ENCODE results near the gene IPO9.

IPO9 gene

DNA sequence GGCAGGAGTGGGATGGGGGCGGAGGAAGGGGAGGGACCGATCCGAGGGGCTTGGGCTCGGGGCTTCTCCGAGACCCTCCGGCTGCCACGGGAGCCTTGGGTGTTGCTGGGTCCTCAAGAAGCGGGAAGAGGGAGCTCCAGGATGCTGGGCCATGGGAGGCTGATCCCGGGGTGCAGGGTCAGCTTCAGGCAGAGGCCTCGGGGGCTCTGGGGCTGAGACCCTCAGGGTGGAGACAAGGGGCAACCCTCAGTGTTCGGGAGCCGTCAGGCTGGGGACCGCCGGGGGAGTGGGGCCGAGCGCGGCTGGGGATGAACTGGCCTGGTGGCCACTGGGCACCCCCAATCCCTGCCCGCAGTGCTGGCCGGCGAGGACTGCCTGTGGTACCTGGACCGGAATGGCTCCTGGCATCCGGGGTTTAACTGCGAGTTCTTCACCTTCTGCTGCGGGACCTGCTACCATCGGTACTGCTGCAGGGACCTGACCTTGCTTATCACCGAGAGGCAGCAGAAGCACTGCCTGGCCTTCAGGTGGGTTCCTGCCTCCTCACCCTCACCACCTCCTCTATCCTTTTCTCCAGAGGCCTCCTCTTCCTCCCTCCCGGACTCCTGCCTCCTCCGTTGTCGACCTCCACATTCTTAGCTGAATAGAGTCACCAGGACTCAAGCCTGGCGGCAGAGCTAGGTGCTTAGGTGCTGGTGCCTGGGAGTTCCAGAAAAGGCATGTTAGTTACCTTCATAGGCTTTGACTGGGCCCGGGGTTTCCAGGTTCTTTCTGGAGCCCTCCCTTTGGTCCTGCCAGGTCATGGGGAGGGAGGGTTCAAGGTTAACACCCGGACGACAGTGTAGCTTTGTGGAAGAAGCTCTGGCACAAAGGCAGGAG lies 60.4 kb downstream of the IPO9 start:
- DNase-seq (ENCODE audit: extremely low read depth, low read depth), result no peak
- TF ChIP-seq, protein P1, sequence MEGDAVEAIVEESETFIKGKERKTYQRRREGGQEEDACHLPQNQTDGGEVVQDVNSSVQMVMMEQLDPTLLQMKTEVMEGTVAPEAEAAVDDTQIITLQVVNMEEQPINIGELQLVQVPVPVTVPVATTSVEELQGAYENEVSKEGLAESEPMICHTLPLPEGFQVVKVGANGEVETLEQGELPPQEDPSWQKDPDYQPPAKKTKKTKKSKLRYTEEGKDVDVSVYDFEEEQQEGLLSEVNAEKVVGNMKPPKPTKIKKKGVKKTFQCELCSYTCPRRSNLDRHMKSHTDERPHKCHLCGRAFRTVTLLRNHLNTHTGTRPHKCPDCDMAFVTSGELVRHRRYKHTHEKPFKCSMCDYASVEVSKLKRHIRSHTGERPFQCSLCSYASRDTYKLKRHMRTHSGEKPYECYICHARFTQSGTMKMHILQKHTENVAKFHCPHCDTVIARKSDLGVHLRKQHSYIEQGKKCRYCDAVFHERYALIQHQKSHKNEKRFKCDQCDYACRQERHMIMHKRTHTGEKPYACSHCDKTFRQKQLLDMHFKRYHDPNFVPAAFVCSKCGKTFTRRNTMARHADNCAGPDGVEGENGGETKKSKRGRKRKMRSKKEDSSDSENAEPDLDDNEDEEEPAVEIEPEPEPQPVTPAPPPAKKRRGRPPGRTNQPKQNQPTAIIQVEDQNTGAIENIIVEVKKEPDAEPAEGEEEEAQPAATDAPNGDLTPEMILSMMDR (IDR thresholded peaks at IDR 0.05; ENCODE audit: low read depth, low read length, missing control alignments), result no peak
- H3K4me3 ChIP-seq (replicated peaks; ENCODE audit: low read depth, low read length), result peak overlapping the region; percentile 54

DNA sequence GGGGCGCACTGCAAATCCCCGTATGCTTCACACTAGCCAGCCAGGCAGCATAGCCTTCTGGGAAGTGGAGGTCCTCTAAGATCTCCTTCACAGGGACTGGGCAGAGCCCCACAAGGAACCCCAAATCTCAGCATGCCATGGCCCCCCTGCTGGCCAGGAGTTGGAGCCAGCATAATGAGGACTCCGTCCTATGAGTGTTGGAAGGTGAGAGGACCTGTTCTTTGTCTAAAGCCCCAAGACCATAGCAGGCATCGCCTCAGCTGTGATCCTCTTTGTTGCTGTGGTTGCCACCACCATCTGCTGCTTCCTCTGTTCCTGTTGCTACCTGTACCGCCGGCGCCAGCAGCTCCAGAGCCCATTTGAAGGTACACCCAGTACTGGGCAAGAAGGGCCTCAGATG lies 61.3 kb downstream of the IPO9 start:
- TF ChIP-seq, protein P1 (IDR thresholded peaks at IDR 0.05; ENCODE audit: low read depth, low read length, missing control alignments), result no peak
- no peak for DNase-seq (ENCODE audit: extremely low read depth, low read depth)
- no peak overlapping the region for H3K4me3 ChIP-seq (replicated peaks; ENCODE audit: low read depth, low read length)

DNA sequence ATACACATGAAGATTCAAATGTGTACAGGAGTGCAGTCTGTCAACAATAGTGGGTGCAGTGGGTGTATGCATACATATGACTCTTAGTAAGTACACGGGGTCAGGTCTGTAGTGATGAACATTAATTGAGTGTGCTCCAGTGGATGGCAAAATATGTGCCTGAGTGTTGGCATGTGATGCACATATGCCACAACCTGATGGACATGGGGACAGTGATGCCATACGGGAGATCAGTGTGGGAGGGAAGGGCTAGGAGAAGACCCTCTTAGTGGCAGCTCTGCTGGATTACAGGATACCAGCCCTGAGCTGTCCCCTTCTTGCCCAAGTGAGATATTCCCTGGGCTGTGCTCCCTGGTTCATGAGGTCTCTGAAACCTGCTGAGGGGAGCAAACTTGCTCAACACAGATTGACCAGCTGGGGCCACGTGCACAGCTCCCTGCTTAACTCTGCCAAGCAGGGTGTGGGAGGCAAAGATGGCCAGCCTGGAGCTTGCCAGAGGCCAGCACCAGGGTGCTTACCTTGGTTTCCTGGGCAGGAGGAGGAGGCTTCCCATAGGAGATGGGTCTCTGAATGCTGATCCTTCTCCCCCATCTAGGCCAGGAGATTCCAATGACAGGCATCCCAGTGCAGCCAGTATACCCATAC lies 62.0 kb downstream of the IPO9 start:
- TF ChIP-seq, protein P1 (IDR thresholded peaks at IDR 0.05; ENCODE audit: low read depth, low read length, missing control alignments), result no peak
- DNase-seq (ENCODE audit: extremely low read depth, low read depth), result no peak
- no peak overlapping the region for H3K4me3 ChIP-seq (replicated peaks; ENCODE audit: low read depth, low read length)

DNA sequence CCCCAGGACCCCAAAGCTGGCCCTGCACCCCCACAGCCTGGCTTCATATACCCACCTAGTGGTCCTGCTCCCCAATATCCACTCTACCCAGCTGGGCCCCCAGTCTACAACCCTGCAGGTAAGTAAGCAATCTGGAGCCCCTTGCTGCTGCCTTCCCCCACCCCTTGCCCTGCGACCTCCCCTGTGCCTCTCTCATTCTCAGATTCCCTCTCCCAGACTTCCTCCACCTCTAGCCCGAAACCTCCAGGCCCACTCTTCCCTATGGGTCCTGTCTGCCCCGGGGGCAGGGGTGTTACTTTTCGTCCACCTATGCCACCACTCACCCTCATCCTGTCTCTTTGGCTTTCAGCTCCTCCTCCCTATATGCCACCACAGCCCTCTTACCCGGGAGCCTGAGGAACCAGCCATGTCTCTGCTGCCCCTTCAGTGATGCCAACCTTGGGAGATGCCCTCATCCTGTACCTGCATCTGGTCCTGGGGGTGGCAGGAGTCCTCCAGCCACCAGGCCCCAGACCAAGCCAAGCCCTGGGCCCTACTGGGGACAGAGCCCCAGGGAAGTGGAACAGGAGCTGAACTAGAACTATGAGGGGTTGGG lies 62.6 kb downstream of the IPO9 start:
- TF ChIP-seq, protein P1 (IDR thresholded peaks at IDR 0.05; ENCODE audit: low read depth, low read length, missing control alignments), result no peak
- no peak for DNase-seq (ENCODE audit: extremely low read depth, low read depth)
- no peak overlapping the region for H3K4me3 ChIP-seq (replicated peaks; ENCODE audit: low read depth, low read length)

DNA sequence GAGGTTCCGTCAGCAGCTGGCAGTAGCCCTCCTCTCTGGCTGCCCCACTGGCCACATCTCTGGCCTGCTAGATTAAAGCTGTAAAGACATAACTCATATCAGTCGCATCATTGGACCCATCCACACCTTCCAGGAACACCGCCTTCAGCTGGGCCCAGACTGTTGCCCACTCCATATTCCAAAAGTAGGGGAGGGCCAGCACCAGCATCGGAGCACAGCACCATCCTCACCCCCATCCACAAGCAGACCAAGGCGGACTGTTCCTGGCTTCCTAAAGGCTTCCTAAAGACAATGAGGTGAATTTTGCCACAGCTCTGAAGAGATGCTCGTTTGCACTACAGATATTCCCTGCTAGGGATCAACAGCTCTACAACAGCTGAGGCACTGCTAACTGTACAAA lies 63.3 kb downstream of the IPO9 start:
- TF ChIP-seq, protein P1 (IDR thresholded peaks at IDR 0.05; ENCODE audit: low read depth, low read length, missing control alignments), result no peak
- H3K4me3 ChIP-seq (replicated peaks; ENCODE audit: low read depth, low read length), result no peak overlapping the region
- DNase-seq (ENCODE audit: extremely low read depth, low read depth), result no peak

DNA sequence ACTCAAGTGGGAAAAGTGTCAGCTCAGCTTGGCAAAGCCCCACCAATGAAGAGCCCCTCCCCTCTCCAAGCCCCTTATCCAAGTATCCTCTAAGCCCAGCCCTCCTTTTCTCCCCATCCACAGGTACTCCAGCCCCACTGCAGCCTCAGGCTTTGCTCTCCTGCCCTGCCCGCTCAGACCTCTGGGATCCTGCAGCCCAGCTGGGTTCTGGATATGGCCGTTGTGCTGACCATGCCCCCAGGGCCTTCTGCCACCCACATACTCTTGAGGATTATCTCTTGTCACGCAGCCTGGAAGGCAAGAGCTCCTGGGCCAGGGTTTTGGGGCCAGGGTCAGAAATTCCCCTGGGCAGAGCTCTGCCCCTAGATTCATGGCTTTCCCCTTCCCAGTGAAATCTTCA lies 64.5 kb downstream of the IPO9 start:
- TF ChIP-seq, protein P1 (IDR thresholded peaks at IDR 0.05; ENCODE audit: low read depth, low read length, missing control alignments), result no peak
- no peak for DNase-seq (ENCODE audit: extremely low read depth, low read depth)
- H3K4me3 ChIP-seq (replicated peaks; ENCODE audit: low read depth, low read length), result no peak overlapping the region
